MM.1S (cell line): ENCODE measurements around the gene TUFT1.
"Not testable (repeated sequence)": the region's sequence is repeated elsewhere in the genome, so short reads cannot be mapped to it uniquely, and the experiment has no call there.

ENCODE experiments used
- DNase-seq: peaks from one replicate; pipeline ENCODE4 v3.0.0-alpha.2; 2015
- H2AFZ ChIP-seq: fragments of 300-600 bp; sonication (generic); 2 replicates; pipeline ENCODE4 v1.6.0; 2016; ENCODE audit warnings: antibody characterized with exemption, low read length
- H3F3A ChIP-seq: fragments of 300-600 bp; sonication (generic); 2 replicates; pipeline ENCODE4 v1.6.1; 2016; ENCODE audit warnings: mild to moderate bottlenecking, antibody characterized with exemption, low read length, moderate library complexity, mixed read lengths; ENCODE audit not compliant: insufficient read depth
- H3K27ac ChIP-seq: fragments of 300-600 bp; sonication (generic); 2 replicates; pipeline ENCODE4 v1.5.1; 2016; ENCODE audit warnings: mild to moderate bottlenecking, low read length
- H3K27me3 ChIP-seq: fragments of 300-600 bp; sonication (generic); replicated peaks from 2 replicates; pipeline ENCODE4 v1.6.0; 2016; ENCODE audit warnings: low read length; ENCODE audit not compliant: insufficient read depth
- H3K36me3 ChIP-seq: fragments of 300-600 bp; sonication (generic); replicated peaks from 2 replicates; pipeline ENCODE4 v1.6.1; 2016; ENCODE audit warnings: mild to moderate bottlenecking, low read length, mixed read lengths; ENCODE audit not compliant: insufficient read depth
- H3K4me1 ChIP-seq: fragments of 300-600 bp; sonication (generic); 2 replicates; pipeline ENCODE4 v1.6.1; 2016; ENCODE audit warnings: low read length, mixed read lengths
- H3K4me2 ChIP-seq: fragments of 300-600 bp; sonication (generic); 2 replicates; pipeline ENCODE4 v1.6.0; 2016; ENCODE audit warnings: low read depth, low read length
- H3K4me3 ChIP-seq: fragments of 300-600 bp; sonication (generic); 2 replicates; pipeline ENCODE4 v1.5.1; 2016; ENCODE audit warnings: low read length, mixed read lengths
- H3K79me2 ChIP-seq: fragments of 300-600 bp; sonication (generic); 2 replicates; pipeline ENCODE4 v1.6.1; 2016; ENCODE audit warnings: mixed run types, low read length, mixed read lengths
- H3K9ac ChIP-seq: fragments of 300-600 bp; sonication (generic); 2 replicates; pipeline ENCODE4 v1.6.1; 2016; ENCODE audit warnings: low read length, mixed read lengths
- H3K9me2 ChIP-seq: fragments of 300-600 bp; sonication (generic); replicated peaks from 2 replicates; pipeline ENCODE4 v1.6.1; 2016; ENCODE audit warnings: mild to moderate bottlenecking, low read length, mixed read lengths; ENCODE audit not compliant: insufficient read depth
- H3K9me3 ChIP-seq: fragments of 300-600 bp; sonication (generic); replicated peaks from 2 replicates; pipeline ENCODE4 v1.6.1; 2016; ENCODE audit warnings: mild to moderate bottlenecking, low read length, mixed read lengths; ENCODE audit not compliant: insufficient read depth
- H4K20me1 ChIP-seq: fragments of 300-600 bp; sonication (generic); 2 replicates; pipeline ENCODE4 v1.6.1; 2016; ENCODE audit warnings: mild to moderate bottlenecking, low read length, moderate library complexity, mixed read lengths; ENCODE audit not compliant: insufficient read depth
- CTCF ChIP-seq: fragments of 300-600 bp; sonication (generic); IDR thresholded peaks from 2 replicates; pipeline ENCODE4 v1.5.1; 2016; ENCODE audit warnings: antibody characterized with exemption, low read length, mixed read lengths
- EZH2 ChIP-seq: fragments of 300-600 bp; sonication (generic); optimal IDR thresholded peaks from 2 replicates; pipeline ENCODE3; 2017; ENCODE audit warnings: low read depth, mild to moderate bottlenecking, antibody characterized with exemption, low read length, mixed read lengths
- EZH2phosphoT487 ChIP-seq: fragments of 300-600 bp; sonication (generic); IDR thresholded peaks from 2 replicates; pipeline ENCODE4 v1.6.1; 2018; ENCODE audit warnings: antibody characterized with exemption, low read length

Gene TUFT1

GRCh38 chr1:151616505-151616849, 76.4 kb downstream of the TUFT1 start:
- Histone ChIP-seq H3K4me2 (no peak overlapping the region), H3K27ac (no peak overlapping the region), H3K27me3 (no peaks in the 10 kb centered on the region), H3K9me3 (no peaks in the 10 kb centered on the region), H2AFZ (no peak overlapping the region), H3K4me3 (no peak overlapping the region), H4K20me1 (no peaks in the 10 kb centered on the region), H3K79me2 (peaks cover 33% of the 10 kb centered on the region), H3K36me3 (no peaks in the 10 kb centered on the region), H3K4me1 (peaks cover 14% of the 10 kb centered on the region), H3K9me2 (no peaks in the 10 kb centered on the region), H3K9ac (no peak overlapping the region), H3F3A (no peaks in the 10 kb centered on the region)
- TF ChIP-seq CTCF (no peak), EZH2 (no peak), EZH2phosphoT487 (no peak)
- DNase-seq: no peak

- Histone ChIP-seq H3K4me3 (no peak overlapping the region), H3K9ac (no peak overlapping the region), H4K20me1 (no peaks in the 10 kb centered on the region), H3K36me3 (no peaks in the 10 kb centered on the region), H3K27me3 (no peaks in the 10 kb centered on the region), H3K9me3 (no peaks in the 10 kb centered on the region), H2AFZ (no peak overlapping the region), H3K4me1 (peaks cover 10% of the 10 kb centered on the region), H3K9me2 (no peaks in the 10 kb centered on the region), H3K27ac (no peak overlapping the region), H3K79me2 (peaks cover 30% of the 10 kb centered on the region), H3K4me2 (no peak overlapping the region), H3F3A (no peaks in the 10 kb centered on the region)
- DNase-seq: no peak
- TF ChIP-seq EZH2phosphoT487: no peak
Observed at GRCh38 chr1:151618003-151618402, 77.9 kb downstream of the TUFT1 start.

GRCh38 chr1:151618470-151618869, 78.4 kb downstream of the TUFT1 start:
- no peak for DNase-seq
- H4K20me1 ChIP-seq: no peaks in the 10 kb centered on the region
- H3K4me3 ChIP-seq: no peak overlapping the region
- H3K9me2 ChIP-seq: no peaks in the 10 kb centered on the region
- no peaks in the 10 kb centered on the region for H3K36me3 ChIP-seq
- TF ChIP-seq EZH2 (no peak), EZH2phosphoT487 (no peak), CTCF (no peak)
- peaks cover 26% of the 10 kb centered on the region for H3K79me2 ChIP-seq
- peaks cover 9% of the 10 kb centered on the region for H3K4me1 ChIP-seq
- H3K9ac ChIP-seq: no peak overlapping the region
- no peak overlapping the region for H2AFZ ChIP-seq
- no peaks in the 10 kb centered on the region for H3K27me3 ChIP-seq
- H3K27ac ChIP-seq: no peak overlapping the region
- H3K9me3 ChIP-seq: no peaks in the 10 kb centered on the region
- H3K4me2 ChIP-seq: no peak overlapping the region
- H3F3A ChIP-seq: no peaks in the 10 kb centered on the region

- H3K36me3 ChIP-seq, H3K4me1 ChIP-seq, H4K20me1 ChIP-seq, H3K9me2 ChIP-seq, H3K9ac ChIP-seq, H2AFZ ChIP-seq, H3F3A ChIP-seq, H3K27ac ChIP-seq, H3K9me3 ChIP-seq, DNase-seq, H3K4me3 ChIP-seq, H3K27me3 ChIP-seq, H3K4me2 ChIP-seq: not testable (repeated sequence)
- H3K79me2 ChIP-seq: peaks cover 21% of the 10 kb centered on the region
Observed at GRCh38 chr1:151618996-151619395, 78.9 kb downstream of the TUFT1 start.
